HepG2 (cell line): ENCODE results near the gene EIF4G3. TPM values are rescaled to one million over a fixed set of nuclear protein-coding genes. Genes with fewer than 3 reads are reported as not detected.

Source experiments
- ASH2L ChIP-seq: fragments of 300-600, 200-600 bp; sonication (generic); IDR thresholded peaks from 2 replicates; pipeline ENCODE4 v1.7.0; 2017; ENCODE audit warnings: low read depth, mild to moderate bottlenecking, moderate library complexity, mixed read lengths, low read length; ENCODE audit not compliant: insufficient read length
- DR1 ChIP-seq: sonication (generic); formaldehyde crosslinking; IDR thresholded peaks from 2 replicates; pipeline ENCODE4 v1.8.0; 2021; ENCODE audit warnings: mild to moderate bottlenecking, missing genetic modification reagents, inconsistent platforms
- KLF15 ChIP-seq: sonication (generic); formaldehyde crosslinking; IDR thresholded peaks from 2 replicates; pipeline ENCODE4 v1.8.1; 2023; ENCODE audit warnings: borderline replicate concordance, mild to moderate bottlenecking, inconsistent platforms, missing genetic modification reagents, mixed read lengths
- NR2C2 ChIP-seq: sonication (generic); formaldehyde crosslinking; IDR thresholded peaks from 2 replicates; pipeline ENCODE4 v1.4.0; 2020; ENCODE audit warnings: missing genetic modification reagents, mild to moderate bottlenecking, moderate library complexity, borderline replicate concordance
- POGK ChIP-seq: sonication (generic); formaldehyde crosslinking; conservative IDR thresholded peaks from 2 replicates; pipeline ENCODE4 v1.8.0; 2022; ENCODE audit warnings: mild to moderate bottlenecking, moderate library complexity, missing genetic modification reagents
- POLR2A ChIP-seq, 2 experiments: IDR thresholded peaks; 2 replicates each; pipeline ENCODE4 v1.6.1; 2011; ENCODE audit warnings: low read depth in 2 of 2, low read length in 2 of 2, mild to moderate bottlenecking in 1 of 2, moderate library complexity in 1 of 2; ENCODE audit not compliant: insufficient read depth in 1 of 2
- RELA ChIP-seq: sonication (generic); formaldehyde crosslinking; IDR thresholded peaks from 2 replicates; pipeline ENCODE4 v1.4.0; 2020; ENCODE audit warnings: missing genetic modification reagents
- SAP130 ChIP-seq: IDR thresholded peaks from 2 replicates; pipeline ENCODE4 v1.6.1; 2016; ENCODE audit warnings: low read depth
- ZBTB7B ChIP-seq: sonication (generic); formaldehyde crosslinking; IDR thresholded peaks from 2 replicates; pipeline ENCODE4 v1.4.0; 2020; ENCODE audit warnings: missing genetic modification reagents
- ZNF136 ChIP-seq: sonication (generic); formaldehyde crosslinking; IDR thresholded peaks from 2 replicates; pipeline ENCODE4 v1.8.1; 2022; ENCODE audit warnings: low read depth, mild to moderate bottlenecking, moderate library complexity, missing genetic modification reagents
- ZNF232 ChIP-seq: sonication (generic); formaldehyde crosslinking; IDR thresholded peaks from 2 replicates; pipeline ENCODE4 v1.4.0; 2020; ENCODE audit warnings: missing genetic modification reagents, borderline replicate concordance
- ZNF234 ChIP-seq: sonication (generic); formaldehyde crosslinking; conservative IDR thresholded peaks from 2 replicates; pipeline ENCODE4 v1.5.1; 2020; ENCODE audit warnings: mild to moderate bottlenecking, missing genetic modification reagents
- ZNF33A ChIP-seq: sonication (generic); formaldehyde crosslinking; IDR thresholded peaks from 2 replicates; pipeline ENCODE4 v1.5.1; 2020; ENCODE audit warnings: missing genetic modification reagents, mild to moderate bottlenecking, moderate library complexity, borderline replicate concordance
- ZNF501 ChIP-seq: sonication (generic); formaldehyde crosslinking; IDR thresholded peaks from 2 replicates; pipeline ENCODE4 v1.5.1; 2020; ENCODE audit warnings: mild to moderate bottlenecking, moderate library complexity, missing genetic modification reagents
- ZNF616 ChIP-seq: sonication (generic); formaldehyde crosslinking; IDR thresholded peaks from 2 replicates; pipeline ENCODE4 v1.5.0; 2020; ENCODE audit warnings: low read depth, mild to moderate bottlenecking, missing genetic modification reagents
- ZNF75D ChIP-seq: sonication (generic); formaldehyde crosslinking; IDR thresholded peaks from 2 replicates; pipeline ENCODE4 v1.8.1; 2023; ENCODE audit warnings: missing genetic modification reagents, mild to moderate bottlenecking, borderline replicate concordance
- ZNF775 ChIP-seq: sonication (generic); formaldehyde crosslinking; IDR thresholded peaks from 2 replicates; pipeline ENCODE4 v1.4.0; 2020; ENCODE audit warnings: missing genetic modification reagents, mild to moderate bottlenecking, moderate library complexity, borderline replicate concordance
- polyA plus RNA-seq, 8 experiments: library from polyadenylated mRNA; depleted of rRNA in 3 of 8; stranded (reverse) in 7 of 8; unstranded in 1 of 8; fragments of >200 nt; fragmentation: Illumina TruSeq in 4 of 8; extraction: Trizol in 4 of 8; gene quantifications; 2 replicates each; pipeline versions ENCODE4 v1.2.1 to v1.2.3, GENCODE V29; 2011 to 2016; ENCODE audit warnings: low read depth in 4 of 8, missing spikeins in 1 of 8, mixed read lengths in 1 of 8; ENCODE audit not compliant: insufficient read depth in 1 of 8
- total RNA-seq, 5 experiments: library from RNA; depleted of rRNA; stranded (reverse); fragments of >200 nt; fragmentation: Illumina TruSeq; extraction: Trizol; gene quantifications; 2 replicates each; pipeline ENCODE4 v1.2.3, GENCODE V29; 2016; ENCODE audit warnings: low read depth in 1 of 5
- TF ChIP-seq, protein P1 (sequence below): sonication (generic); formaldehyde crosslinking; IDR thresholded peaks from 2 replicates; pipeline ENCODE4 v1.8.1; 2023; ENCODE audit warnings: mild to moderate bottlenecking, inconsistent platforms, moderate library complexity, missing genetic modification reagents, borderline replicate concordance
- TF ChIP-seq, protein P2 (sequence below): sonication (generic); formaldehyde crosslinking; IDR thresholded peaks from 2 replicates; pipeline ENCODE4 v1.4.0; 2020; ENCODE audit warnings: mild to moderate bottlenecking, missing genetic modification reagents, borderline replicate concordance

EIF4G3 gene
- total and polyA plus RNA-seq, 2 of the 13 experiments (the other 11 are each of a cell fraction or from before 2014, with no cell fraction given): 22.2 to 27.6 TPM

- TF ChIP-seq ZNF616 (CRISPR knock-in tag) (0 out of 2 replicates have a peak, but pooled peaks have one; percentile 49), KLF15 (CRISPR knock-in tag) (peak; percentile 69; the same call in 1 of the 2 replicates), RELA (peak; percentile 66; the same call in 1 of the 2 replicates), ZNF234 (CRISPR knock-in tag) (peak; percentile 60; the same call in 1 of the 2 replicates), DR1 (0 out of 2 replicates have a peak, but pooled peaks have one; percentile 69), ZNF501 (CRISPR knock-in tag) (no peak; the same call in 1 of the 2 replicates), ZBTB7B (CRISPR knock-in tag) (no peak), ZNF136 (CRISPR knock-in tag) (0 out of 2 replicates have a peak, but pooled peaks have one; percentile 18), ZNF232 (CRISPR knock-in tag) (peak; percentile 67; the same call in 1 of the 2 replicates), ZNF775 (no peak), ZNF33A (no peak), NR2C2 (peak; percentile 47; the same call in 1 of the 2 replicates), ZNF75D (CRISPR knock-in tag) (no peak), POLR2A (IDR thresholded peaks at IDR 0.05; ENCODE audit: insufficient read depth in 1 of 2, low read depth in 2 of 2, low read length in 2 of 2) (peak; percentile 67 to 86), SAP130 (CRISPR knock-in tag) (peak; percentile 74; the same call in 1 of the 2 replicates), ASH2L (peak; percentile 93), POGK (CRISPR knock-in tag) (peak; percentile 52; the same call in 1 of the 2 replicates)
- TF ChIP-seq, protein P1, sequence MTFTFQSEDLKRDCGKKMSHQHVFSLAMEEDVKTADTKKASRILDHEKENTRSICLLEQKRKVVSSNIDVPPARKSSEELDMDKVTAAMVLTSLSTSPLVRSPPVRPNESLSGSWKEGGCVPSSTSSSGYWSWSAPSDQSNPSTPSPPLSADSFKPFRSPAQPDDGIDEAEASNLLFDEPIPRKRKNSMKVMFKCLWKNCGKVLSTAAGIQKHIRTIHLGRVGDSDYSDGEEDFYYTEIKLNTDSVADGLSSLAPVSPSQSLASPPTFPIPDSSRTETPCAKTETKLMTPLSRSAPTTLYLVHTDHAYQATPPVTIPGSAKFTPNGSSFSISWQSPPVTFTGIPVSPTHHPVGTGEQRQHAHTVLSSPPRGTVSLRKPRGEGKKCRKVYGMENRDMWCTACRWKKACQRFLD: peak; percentile 34; the same call in 1 of the 2 replicates
- TF ChIP-seq, protein P2, sequence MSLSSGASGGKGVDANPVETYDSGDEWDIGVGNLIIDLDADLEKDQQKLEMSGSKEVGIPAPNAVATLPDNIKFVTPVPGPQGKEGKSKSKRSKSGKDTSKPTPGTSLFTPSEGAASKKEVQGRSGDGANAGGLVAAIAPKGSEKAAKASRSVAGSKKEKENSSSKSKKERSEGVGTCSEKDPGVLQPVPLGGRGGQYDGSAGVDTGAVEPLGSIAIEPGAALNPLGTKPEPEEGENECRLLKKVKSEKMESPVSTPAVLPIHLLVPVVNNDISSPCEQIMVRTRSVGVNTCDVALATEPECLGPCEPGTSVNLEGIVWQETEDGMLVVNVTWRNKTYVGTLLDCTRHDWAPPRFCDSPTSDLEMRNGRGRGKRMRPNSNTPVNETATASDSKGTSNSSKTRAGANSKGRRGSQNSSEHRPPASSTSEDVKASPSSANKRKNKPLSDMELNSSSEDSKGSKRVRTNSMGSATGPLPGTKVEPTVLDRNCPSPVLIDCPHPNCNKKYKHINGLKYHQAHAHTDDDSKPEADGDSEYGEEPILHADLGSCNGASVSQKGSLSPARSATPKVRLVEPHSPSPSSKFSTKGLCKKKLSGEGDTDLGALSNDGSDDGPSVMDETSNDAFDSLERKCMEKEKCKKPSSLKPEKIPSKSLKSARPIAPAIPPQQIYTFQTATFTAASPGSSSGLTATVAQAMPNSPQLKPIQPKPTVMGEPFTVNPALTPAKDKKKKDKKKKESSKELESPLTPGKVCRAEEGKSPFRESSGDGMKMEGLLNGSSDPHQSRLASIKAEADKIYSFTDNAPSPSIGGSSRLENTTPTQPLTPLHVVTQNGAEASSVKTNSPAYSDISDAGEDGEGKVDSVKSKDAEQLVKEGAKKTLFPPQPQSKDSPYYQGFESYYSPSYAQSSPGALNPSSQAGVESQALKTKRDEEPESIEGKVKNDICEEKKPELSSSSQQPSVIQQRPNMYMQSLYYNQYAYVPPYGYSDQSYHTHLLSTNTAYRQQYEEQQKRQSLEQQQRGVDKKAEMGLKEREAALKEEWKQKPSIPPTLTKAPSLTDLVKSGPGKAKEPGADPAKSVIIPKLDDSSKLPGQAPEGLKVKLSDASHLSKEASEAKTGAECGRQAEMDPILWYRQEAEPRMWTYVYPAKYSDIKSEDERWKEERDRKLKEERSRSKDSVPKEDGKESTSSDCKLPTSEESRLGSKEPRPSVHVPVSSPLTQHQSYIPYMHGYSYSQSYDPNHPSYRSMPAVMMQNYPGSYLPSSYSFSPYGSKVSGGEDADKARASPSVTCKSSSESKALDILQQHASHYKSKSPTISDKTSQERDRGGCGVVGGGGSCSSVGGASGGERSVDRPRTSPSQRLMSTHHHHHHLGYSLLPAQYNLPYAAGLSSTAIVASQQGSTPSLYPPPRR (CRISPR knock-in tag): no peak
These were observed 390.3 kb downstream of the EIF4G3 start (continued) for GRCh38 chr1:20786253-20787028.
